Stimulated activated CD8-positive, alpha-beta memory T cell treated with anti-CD3 and anti-CD28 coated beads, Interleukin-15, amount 100 ng/mL, for 4 hours (primary cell): Measurements from ENCODE around the gene BCL2.

Experiments used
- DNase-seq, 2 donors: peaks; one replicate each; pipeline ENCODE4 v3.0.0-alpha.2; 2020; ENCODE audit warnings: low read depth in 2 of 2

The BCL2 gene

DNA sequence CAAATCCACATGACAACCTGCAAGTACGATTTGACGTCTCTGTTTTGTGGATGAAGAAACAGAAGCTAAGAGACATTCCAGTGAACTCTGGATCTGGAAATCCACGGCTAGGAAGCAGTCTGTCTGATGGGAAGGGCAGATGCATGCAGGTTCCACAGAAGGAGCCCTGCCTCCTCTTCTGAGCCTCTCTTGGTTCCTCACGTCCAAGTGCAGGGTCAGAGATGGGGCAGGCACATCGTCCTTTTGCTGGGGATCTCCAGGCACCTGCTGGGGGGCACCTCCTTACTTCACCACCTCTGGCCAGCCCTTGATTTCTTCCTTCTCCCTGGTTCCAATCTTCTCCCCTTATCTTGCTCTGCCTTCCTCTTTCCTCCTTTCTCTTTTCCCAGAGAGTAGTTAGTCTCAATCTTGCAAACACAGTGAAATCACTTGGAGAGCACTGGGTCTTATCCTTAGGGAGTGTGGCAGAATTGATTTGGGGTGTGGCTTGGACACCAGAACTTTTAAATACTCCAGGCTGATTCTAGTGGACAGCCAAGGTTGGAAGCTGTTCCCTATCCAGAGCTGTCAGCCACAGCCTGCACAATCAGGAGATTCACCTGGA is 137.8 kb downstream of the BCL2 start:
- no peak for DNase-seq

DNA sequence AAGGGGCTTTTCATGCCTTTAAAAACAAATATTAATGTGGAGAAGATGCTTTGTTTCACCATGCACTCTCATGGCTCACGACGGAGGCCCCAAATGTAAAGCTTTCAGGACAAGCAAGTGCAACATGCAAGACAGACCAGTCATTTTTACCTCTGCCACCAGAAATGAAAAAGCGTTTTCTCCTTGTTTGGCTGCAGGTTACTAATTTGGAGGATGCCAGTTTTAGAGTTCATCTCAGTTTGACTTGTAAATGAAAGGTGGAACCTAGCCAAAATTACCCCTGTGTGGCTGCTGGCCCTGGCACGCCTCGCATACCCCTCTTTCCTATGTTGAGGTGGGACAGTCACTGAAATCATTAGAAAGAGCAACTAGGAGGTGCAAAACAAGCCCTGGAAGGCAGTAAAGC is 138.6 kb downstream of the BCL2 start:
- DNase-seq, result no peak

DNA sequence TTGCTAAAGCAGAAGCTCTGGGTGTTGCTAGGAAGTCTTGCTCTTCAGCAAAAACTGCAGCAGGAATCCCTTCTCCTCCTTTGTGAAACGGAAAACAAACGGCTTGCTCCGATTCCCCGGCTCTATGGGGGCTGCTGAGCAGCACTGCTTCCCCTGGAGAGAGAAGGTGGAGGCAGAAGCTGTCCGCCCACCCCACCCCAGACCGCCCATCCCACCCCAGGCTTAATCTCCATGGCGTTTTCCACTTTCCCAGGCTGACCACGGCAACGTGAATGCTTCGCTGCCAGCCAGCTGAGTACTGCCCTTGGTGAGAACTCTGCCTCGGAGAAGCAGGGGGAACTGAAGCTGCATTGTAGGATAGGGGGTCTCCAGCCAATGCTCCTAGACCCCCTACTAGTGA is 139.2 kb downstream of the BCL2 start:
- no peak for DNase-seq

DNA sequence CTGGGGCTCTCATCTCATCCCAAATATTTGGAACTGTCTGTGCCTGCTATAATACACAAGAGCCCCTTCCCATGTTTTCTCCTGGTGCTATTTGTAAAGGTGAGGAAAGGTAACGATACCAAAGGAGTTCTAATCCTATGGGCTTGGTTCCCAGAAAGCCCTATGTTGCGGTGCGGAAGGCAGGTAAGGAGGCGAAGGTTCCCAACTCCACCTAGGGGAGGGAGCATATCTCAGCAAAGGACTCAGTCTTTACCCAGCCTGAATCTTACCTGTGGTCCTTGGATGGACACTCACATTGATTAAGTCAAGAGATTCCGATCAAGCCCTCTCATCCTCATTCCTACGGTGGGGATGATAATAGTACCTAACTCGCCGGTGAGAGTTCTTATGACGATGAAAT is 140.1 kb downstream of the BCL2 start:
- DNase-seq, result no peak

DNA sequence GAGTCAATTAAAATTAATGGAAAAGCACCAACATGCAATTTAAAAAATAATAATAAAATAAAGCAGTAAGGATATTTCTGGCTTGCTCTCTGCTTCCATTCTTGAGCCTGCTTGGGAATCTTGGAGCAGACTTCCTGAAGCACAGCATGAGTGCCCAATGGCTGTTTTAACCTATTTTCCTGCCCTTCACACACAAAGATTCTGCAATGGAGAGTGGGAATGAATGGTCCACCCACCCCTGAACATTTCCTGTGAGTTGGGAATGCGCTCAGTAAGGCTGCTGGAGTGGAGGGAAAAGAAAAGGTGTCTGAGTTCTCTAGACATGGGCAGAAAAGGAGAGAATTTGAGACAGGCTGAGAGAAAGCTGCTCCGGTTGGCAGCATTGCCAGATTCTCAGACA is 140.6 kb downstream of the BCL2 start:
- no peak for DNase-seq

DNA sequence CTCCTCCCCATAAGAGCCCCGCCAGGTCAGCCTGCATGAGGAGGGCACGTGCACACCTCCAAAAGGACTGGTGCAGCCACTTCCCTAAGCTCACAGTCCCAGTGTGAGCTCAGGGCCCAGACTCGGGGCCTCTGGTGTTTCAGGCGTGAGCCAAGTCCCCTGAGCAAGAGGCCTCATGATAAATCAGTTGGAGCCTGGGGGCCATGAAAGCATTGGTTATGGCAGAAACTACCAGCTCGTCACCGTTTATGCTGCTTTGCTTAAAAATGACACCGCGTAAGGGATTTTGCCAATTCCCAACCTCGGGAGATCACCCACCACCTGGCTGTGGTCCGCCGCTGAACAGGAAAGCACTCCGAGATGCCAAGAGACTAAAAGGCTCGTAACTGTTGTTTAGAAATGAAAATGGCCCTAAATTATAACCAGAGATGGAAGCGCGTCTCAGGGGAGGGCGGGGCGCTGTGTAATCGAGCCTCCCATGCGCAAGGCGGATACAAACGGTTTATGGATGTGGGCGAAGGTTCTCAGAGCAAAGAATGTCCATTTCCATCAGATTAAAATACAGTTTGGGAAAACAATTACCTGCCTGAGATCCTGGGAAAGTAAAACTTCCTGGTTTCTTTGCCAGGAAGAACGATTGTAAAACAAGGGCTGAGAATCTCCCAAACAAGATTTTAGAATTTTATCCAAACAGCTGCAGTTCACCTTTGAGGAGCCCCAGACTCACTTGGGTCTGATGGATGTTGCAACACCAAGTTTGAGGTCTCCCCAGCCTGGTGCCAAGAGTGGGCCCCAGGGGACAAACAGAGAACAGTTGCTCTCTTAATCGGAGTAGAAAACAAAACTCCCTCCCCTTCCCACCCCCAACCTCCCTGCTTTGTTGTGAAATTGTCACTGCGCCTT is 141.4 kb downstream of the BCL2 start:
- DNase-seq, result no peak

DNA sequence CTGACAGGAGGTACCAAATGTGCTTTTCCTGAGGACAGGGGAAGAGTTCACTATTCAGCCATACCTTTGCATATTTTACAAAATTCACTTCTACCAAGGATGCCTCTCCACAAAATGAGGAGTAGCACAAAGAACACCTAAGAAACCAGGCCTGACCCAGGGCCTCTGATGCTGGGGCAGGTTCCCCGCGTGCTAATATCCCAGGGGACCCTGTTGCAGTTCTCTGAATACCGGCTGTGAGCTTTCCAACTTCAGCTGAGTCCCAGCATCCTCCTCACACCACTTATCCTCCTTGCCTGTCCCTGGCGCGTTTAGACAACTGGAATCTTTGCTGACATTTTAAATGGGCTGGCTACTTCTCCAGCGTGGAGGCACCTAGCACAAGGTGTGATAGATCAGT is 142.3 kb downstream of the BCL2 start:
- no peak for DNase-seq

DNA sequence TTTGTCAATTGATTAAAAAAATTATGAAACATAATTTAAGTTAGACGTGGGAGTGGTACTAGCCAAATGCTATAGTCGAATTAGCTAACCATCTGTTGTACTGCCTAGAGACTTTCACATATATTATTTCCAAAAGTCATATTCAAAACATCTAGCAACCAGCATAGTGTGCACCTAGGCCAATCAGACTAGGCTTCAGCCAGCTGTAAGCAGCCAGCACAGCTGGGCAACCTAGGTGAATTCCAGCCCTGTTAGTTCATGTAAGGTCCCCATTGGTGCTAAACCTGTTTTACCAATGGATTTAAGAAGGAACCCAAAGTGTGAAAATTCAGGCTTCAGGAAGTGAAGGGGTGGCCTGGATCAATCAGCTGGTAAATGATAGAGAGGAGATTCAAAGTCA is 144.3 kb downstream of the BCL2 start:
- no peak for DNase-seq

DNA sequence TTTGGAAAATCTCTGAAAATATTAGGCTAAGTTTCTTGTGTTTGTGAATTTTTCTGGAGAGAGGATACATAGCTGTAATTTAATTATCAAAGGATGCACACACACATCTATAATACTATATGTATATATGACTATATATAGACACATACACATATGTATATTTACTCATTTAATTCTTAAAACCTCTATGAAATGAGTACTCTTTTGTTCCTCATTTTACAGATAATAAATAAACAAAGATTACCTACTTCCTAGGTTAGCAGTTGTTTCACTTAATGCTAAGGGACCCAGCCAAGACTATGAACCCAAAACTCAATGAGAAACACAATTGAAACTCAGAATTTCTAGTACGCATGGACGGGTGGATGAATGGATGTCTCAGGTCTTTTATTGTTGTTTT is 145.6 kb downstream of the BCL2 start:
- DNase-seq, result no peak

DNA sequence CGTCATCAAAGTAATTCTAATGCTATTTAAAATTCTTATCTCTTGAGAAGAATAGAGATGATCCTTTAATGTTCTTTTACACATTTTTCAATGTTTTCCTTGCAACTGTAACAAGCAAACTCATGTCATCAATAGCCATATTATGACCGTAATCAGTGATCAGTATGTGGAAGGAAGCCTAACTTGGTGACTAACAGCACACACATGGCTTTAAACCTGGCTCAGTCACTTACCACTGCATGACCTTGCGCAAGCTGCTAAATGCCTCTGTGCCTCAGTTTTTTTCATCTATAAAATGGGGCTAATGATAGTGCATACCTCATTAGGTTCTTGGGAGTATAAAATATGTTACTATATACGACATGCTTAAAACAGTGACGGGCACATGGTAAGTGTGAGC is 149.7 kb downstream of the BCL2 start:
- no peak for DNase-seq

DNA sequence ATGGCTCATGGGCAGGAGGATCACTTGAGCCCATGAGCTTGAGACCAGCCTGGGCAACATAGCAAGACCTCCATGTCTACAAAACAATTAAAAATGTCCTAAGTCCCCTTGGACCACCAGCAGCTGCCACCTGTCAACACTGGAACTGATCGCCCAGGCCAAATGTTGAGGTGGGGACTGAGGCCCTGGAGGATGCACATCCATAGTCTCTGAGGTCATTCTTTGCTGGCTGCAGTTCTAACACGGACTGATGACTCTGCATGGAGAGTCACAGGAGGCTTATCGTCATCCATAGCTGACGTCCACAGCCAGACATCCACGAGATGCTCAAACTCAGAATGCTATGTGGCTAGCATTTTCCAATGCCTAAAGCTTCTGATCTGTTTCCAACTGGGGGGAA is 151.3 kb downstream of the BCL2 start:
- DNase-seq, result no peak

DNA sequence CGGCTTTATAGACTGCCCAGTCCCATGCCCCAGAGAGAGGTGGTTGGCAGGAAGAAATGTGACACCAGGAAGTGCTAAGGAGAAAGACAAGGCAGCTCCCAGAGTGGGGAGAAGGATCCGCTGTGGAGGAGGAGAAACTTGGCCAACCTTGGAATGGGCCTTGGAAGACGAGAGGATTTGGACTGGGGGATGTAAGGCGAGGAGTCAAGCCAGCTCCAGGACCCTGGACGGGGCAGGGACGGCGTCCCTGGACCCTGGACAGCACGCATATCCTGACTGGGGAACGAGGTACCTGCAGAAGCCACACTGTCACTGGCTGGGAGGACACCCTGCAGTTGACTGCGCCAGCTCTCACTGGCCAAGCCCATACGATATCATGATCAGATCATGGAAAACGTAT is 153.4 kb downstream of the BCL2 start:
- no peak for DNase-seq

DNA sequence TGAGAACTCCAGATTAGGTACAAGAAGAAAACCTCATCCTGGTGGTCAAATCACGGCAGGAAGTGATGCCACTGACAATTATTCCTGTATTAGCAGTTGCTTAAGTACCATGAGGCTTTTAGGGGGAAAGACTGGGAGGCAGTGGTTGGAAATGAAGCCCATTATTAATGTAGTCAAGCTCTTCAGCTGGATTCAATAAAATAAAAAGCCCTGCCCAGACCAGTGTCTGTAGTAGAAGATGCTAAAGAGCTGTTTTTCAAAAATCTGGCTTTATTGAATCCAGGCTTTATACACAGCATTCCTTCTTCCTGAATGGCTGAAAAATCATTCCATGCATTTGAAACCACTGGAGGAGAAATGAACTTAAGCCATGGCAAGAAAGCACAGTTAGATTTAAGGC is 155.2 kb downstream of the BCL2 start:
- DNase-seq, result no peak

DNA sequence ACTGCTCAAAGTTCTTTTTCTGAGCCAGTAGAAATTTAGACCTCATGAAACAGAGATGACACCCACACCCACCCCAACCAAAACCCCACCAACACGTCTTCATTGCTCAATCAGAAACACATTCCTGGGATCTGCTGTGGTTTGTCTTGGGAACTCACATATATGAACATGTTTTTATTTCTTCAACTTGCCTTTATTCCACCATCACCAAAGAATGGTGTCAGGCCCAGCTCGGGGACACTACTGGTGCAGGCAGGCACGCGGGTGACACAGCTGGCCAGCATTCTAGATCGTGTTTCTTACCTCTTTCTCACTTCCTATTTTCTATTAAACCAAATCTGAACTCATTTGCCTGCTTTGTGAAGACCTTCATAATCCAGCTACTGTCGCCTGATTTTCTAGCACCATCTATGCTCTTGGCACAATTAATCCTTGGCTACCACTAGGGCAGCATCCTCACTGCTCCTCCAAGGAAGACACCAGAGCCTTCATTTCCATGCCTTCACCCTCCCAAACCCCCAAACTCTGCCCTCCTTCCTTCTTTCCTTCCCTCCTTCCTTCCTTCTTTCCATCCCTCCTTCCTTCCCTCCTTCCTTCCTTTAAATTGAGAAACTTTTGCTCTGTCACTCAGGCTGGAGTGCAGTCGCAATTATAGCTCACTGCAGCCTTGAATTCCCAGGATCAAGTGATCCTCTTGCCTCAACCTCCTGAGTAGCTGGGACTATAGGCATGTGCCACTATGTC is 157.1 kb downstream of the BCL2 start:
- DNase-seq, result no peak

DNA sequence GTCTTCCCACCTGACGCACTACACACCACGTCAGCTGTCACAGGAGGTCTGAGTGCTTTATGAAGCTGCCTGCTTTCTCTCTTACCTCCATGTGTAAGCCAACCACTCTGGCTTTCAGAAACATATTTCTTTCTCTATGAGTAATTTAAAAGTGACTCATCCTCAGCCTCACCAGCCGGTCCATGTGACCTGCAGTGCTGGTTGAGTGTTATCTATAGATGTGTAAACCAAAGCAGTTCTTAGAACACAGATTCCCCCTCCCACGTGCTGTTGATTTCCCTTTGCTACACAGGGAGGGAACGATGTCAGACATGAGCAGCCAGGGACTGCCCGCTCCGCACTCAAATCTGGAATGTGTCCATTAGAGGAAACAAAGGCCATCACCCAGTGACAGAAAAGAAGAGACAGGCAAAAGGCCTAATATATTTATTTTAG is 157.8 kb downstream of the BCL2 start:
- DNase-seq, result peak; percentile 55 to 80

DNA sequence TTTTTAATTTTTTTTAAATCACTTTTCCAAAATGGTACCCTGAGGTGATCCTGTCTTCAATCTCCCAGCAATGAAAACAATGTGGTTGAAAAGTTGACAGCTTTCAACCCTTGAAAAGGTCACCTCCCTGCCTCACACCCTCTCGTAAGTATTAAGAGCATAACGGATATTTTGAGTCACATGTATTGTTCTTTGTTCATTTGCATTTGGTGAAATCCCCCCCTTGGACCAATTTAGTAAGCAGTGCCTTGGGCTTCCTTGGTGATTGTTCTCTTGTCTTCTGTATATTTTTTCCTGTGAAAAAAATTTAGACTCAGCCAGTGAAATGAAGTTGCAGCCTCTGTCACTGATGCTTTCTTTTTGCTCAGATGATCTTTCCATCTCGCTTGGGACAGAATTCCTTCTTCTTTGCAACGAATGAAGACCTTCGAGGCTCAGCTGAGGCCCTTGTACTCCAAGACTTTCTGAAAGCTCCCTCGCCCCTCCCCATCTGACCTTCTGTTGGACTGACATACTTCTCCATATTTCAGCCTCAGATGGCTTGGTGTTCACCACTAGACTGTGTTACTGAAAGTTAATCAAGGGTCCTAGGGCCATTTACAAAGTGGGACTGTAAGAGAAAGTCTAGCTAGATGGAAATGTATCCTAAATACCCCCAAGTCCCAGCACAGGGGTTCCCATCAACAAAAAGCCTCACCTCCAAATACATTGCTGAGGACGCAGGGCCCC is 158.4 kb downstream of the BCL2 start:
- peak in 1 of 2 donors; percentile 42 for DNase-seq

DNA sequence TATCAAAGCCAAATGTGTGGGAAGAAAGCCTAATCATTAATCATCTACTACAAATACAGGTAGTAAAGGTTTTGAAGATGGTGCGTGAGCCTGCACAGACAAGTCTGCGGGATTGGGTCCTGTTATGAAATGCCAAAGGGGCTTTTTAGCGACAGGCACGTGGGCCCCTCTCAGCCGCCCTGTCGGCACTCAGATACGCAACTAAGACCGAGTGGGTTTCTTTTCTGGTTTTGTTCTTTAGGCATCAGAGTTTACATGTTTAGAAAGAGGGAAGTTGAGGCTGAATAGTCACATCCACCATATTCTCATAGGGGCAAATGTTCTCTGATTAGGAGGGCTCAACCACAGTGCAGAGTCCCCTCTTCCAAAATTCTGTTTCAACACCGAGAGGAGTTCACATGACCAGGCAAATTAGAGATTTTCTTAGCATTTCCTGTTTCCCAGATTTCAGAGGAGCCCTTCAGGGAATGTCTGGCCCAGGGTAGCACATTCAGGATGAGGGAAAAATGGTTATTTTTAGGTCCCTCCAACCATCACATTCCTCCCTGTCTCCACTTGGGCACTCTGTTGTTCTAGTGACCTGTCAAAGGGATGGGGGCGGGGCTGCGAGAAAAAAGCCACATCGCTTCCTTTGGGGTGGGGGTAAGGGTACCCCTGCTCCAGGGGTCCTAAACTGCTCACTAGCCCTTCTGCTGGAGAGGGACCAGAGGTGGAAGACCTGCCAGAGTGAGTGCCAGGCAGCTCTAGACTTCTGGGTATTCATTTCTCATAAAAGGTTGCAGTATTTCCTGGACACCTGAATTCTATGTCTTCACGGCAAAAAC is 159.2 kb downstream of the BCL2 start:
- no peak for DNase-seq

DNA sequence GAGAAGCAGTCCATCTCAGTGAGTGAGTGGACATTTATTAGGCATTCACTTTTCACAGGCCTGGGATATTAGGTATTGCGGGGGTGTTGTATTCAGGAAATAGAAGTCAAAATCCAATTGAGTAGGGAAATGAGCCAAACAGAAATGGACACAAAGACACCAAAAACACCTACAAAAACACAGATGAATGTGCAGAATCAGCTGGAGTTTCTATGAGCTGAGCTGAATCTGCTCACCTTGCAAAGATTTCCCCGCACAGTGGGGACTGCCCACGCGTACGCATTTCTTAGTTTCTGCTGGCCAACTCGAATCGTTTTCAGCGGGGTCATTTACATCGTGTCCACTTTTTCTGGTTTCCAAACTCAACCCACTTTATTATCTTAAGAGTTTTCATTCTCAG is 160.0 kb downstream of the BCL2 start:
- DNase-seq, result no peak

DNA sequence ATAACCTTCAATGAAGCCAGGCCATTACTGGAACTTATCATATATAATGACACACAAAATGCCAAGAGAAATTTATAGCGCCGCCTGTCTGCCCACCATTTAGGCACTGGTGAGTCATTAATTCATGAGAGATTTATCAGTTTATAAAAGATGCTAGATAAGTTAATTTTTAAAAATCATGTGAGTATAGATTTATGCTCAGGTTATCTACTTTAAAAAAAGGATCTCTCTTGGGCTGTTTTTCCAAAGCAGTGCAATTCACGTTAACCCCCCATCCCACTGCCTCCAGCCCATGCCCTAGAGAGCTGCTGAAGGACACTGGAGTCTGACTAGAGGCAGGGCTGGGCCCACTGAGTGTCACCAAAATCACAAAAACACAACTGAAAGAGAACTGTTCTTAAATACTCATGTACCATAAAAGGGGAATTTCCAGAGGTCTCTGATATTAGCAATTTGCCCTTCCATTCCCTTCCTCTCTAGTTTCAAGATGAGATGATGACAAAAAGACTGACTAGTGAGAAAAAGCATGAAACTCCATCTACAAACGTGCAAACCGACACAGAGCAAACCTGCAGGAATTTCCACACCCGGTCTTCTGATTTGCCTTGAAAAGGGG is 160.8 kb downstream of the BCL2 start:
- no peak for DNase-seq

DNA sequence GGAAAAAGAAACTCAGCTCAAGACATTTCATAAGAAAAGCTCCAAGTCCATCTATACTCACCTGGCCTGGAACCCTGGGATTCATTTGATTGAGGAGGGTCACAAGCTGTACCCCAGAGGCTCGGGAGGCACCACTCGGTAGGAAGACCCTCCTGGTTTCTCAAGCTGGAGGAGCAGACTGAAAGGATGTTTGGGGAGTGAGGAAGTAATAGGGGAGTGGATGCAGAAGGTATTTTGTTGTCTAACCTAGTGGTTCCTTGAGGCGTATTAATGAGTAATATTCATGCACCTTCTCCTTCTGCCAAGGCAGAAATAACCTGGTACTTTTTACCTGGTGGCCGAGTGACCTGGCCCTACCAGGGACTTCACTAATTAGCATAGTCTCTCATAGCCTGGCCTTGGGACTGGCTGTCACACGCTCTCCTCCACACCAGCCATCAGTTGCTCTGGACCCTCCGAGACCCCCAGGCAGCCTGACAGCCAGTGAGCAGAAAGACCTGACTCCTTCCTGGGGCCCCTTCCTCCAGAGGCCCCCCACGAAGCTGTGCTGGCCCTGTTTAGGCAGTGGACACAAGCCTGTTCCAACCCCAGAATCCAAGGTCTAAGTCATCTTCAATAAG is 161.4 kb downstream of the BCL2 start:
- no peak for DNase-seq
